ENCODE data around the gene CPA4.

CPA4 gene

DNA sequence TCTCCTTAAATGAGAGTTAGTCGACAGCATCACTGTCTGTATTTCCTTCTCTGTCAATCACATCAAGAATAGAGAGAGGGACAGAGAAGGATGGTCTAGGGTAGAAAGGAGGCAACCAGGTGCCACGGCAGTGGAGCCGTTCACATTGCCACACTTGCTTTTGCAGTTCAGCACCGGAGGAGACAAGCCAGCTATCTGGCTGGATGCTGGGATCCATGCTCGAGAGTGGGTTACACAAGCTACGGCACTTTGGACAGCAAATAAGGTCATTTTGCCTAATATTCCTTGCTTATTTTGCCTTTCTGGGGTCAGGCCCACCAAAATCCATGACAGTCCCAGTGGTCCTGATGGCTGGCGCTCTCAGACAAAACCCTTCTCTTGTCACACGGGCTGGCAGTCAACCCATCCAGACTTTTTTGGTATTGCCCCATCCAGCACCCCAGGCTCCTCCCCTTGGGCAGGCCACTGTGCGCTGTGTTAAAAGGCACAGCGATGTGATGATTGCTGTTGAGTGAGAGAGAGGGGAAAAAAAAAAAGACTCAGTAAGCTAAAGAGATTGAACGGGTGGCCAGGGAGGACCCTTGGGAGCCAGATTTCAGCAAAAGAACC lies 17.9 kb upstream of the CPA4 start:
- Histone ChIP-seq H3K27me3 (ENCODE audit: control insufficient read depth in 2 of 2, insufficient read depth in 2 of 2, low read length in 2 of 2) (no peaks in the 10 kb centered on the region), H3K36me3 (ENCODE audit: control insufficient read depth in 2 of 2, insufficient read depth in 2 of 2, low read length in 2 of 2) (no peaks in the 10 kb centered on the region), H3K9ac (ENCODE audit: low read depth in 1 of 2, low read length in 2 of 2) (no peak overlapping the region), H3K4me3 (ENCODE audit: low read length in 2 of 2) (no peak overlapping the region), H3K27ac (ENCODE audit: low read depth in 2 of 2, low read length in 2 of 2) (no peak overlapping the region), H3K9me3 (ENCODE audit: control insufficient read depth in 2 of 2, low read length in 2 of 2) (no peaks in the 10 kb centered on the region), H3K4me1 (ENCODE audit: control insufficient read depth in 2 of 2, insufficient read depth in 2 of 2, low read length in 2 of 2) (no peaks in the 10 kb centered on the region)

DNA sequence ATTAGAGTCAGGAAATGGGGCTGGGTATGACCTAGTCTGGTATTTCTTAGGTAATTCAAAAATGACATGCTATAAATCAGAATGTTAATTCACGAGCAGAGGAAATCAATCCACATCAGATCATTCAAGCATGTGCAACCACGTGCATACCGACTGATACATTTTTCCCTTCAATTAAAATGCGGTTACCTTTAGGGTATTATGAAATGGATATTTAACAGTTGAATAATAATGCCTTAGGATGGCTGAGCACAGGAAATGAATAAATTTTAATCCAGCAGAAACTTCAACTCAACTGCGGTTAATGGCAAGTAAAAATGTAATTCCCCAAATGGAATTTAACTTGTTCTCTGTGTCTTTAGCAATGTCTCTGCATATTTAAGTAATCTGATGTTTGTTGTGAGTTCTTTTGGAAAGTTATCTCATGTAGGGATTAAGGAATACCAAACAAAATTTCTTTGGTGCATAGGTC lies 17.1 kb upstream of the CPA4 start:
- no peak overlapping the region for H3K27ac ChIP-seq (ENCODE audit: low read depth in 2 of 2, low read length in 2 of 2)
- H3K27me3 ChIP-seq (ENCODE audit: control insufficient read depth in 2 of 2, insufficient read depth in 2 of 2, low read length in 2 of 2): no peaks in the 10 kb centered on the region
- H3K36me3 ChIP-seq (ENCODE audit: control insufficient read depth in 2 of 2, insufficient read depth in 2 of 2, low read length in 2 of 2): no peaks in the 10 kb centered on the region
- H3K9me3 ChIP-seq (ENCODE audit: control insufficient read depth in 2 of 2, low read length in 2 of 2): no peaks in the 10 kb centered on the region
- no peak overlapping the region for H3K4me3 ChIP-seq (ENCODE audit: low read length in 2 of 2)
- H3K9ac ChIP-seq (ENCODE audit: low read depth in 1 of 2, low read length in 2 of 2): no peak overlapping the region
- H3K4me1 ChIP-seq (ENCODE audit: control insufficient read depth in 2 of 2, insufficient read depth in 2 of 2, low read length in 2 of 2): no peaks in the 10 kb centered on the region

DNA sequence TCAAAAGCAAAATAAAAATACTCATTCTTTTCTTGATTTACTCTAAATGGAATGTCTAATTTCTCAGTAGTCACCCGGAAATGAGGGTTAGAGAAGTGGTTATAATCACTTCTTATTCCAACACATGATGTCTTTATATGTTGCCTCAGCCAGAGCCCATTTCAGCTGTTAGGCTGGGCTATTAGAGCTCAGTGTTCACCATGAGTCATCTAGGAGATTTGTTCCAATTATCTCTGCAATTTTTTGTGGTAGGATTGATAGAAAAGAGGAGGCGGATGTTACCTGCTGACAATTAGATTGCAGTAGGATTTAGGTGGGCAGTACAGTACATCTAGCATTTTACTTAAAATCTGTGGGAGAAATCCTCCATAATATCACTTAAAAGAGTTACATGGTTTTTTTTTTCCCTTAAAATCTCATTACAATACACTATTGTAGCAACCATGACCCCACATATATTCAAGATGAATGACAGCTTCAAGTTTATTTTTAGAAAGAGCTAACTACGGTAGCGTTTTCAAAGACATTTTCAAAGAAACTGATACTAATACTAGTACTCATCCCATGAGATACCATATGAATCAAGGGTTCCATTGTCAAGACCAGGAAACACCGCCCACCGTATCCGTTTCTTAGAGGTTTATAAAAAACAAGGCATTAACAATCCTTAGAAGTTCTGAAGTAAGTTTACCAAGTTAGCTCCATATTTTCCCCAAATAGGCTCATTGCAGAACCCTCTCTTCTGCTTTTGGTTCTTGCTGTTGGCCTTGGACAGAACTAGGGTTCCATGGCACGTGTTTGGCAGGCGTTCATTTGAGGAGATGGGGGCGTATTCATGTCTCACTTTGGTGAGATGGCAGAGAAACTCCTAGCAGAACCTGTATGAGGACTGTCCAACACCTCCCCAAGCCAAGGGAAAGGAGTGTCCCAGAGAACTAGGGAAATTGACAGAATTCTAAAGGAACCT lies 15.9 kb upstream of the CPA4 start:
- no peaks in the 10 kb centered on the region for H3K27me3 ChIP-seq (ENCODE audit: control insufficient read depth in 2 of 2, insufficient read depth in 2 of 2, low read length in 2 of 2)
- H3K4me1 ChIP-seq (ENCODE audit: control insufficient read depth in 2 of 2, insufficient read depth in 2 of 2, low read length in 2 of 2): no peaks in the 10 kb centered on the region
- no peak overlapping the region for H3K4me3 ChIP-seq (ENCODE audit: low read length in 2 of 2)
- H3K9ac ChIP-seq (ENCODE audit: low read depth in 1 of 2, low read length in 2 of 2): no peak overlapping the region
- no peaks in the 10 kb centered on the region for H3K9me3 ChIP-seq (ENCODE audit: control insufficient read depth in 2 of 2, low read length in 2 of 2)
- no peaks in the 10 kb centered on the region for H3K36me3 ChIP-seq (ENCODE audit: control insufficient read depth in 2 of 2, insufficient read depth in 2 of 2, low read length in 2 of 2)
- no peak overlapping the region for H3K27ac ChIP-seq (ENCODE audit: low read depth in 2 of 2, low read length in 2 of 2)

DNA sequence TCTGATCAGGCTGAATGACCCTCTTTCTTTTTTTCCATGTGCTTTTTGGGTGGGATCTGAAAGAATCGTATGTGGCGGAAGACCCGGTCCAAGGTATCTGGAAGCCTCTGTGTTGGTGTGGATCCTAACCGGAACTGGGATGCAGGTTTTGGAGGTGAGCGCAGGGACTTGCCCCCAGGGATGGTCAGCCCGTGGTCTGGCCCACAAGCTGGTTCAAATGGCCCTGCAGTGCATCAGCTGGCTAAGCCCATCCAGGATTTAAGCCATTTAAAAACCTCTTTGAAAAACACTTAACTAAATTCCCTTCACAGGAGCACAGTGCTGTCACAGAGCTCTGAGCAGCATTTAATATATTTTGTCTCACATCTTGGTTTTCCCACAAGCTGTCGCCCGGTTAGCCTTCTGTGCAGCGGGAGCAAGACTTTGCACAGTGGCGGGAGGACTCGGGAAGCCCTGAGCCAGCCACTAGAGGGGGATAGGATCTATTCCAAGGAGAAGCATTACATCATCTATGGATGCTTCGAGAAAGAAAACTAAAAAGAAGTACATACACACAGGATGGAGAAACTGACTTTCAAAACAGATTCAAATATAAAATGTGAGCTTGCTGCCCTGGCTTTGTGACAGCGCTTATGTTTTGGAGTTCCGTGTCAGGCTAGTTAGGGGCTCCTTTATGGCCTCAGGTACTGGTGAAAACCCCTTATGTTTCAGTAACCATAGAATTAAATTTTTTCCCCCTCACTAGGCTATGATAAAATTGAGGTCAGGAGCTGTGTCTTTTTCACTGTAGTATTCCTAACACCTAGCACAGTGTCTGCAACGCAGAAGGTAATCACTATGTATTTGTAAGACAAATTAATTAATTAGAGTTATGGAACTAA lies 15.0 kb upstream of the CPA4 start:
- Histone ChIP-seq H3K4me3 (ENCODE audit: low read length in 2 of 2) (no peak overlapping the region), H3K36me3 (ENCODE audit: control insufficient read depth in 2 of 2, insufficient read depth in 2 of 2, low read length in 2 of 2) (no peaks in the 10 kb centered on the region), H3K9ac (ENCODE audit: low read depth in 1 of 2, low read length in 2 of 2) (no peak overlapping the region), H3K4me1 (ENCODE audit: control insufficient read depth in 2 of 2, insufficient read depth in 2 of 2, low read length in 2 of 2) (no peaks in the 10 kb centered on the region), H3K9me3 (ENCODE audit: control insufficient read depth in 2 of 2, low read length in 2 of 2) (no peaks in the 10 kb centered on the region), H3K27me3 (ENCODE audit: control insufficient read depth in 2 of 2, insufficient read depth in 2 of 2, low read length in 2 of 2) (no peaks in the 10 kb centered on the region), H3K27ac (ENCODE audit: low read depth in 2 of 2, low read length in 2 of 2) (no peak overlapping the region)

DNA sequence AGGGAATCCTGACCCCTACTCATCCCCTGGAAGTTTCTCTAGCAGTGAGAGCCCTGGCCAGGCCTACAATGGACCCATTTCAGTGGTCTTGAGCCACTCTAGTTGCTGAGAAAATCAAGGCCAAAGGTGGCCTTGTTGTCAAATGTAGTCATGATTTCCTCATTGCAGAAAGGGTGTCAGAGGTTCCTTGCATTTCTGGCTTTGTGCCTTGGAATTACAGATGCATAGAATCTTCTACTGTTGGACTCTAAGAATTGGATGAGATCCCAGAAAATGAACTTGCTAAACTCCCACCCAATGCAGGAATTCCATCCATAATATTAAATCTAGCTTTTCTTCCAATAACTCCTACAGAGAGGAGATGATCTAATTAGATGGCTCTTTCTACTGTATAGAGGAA lies 14.1 kb upstream of the CPA4 start:
- Histone ChIP-seq H3K9me3 (ENCODE audit: control insufficient read depth in 2 of 2, low read length in 2 of 2) (no peaks in the 10 kb centered on the region), H3K4me1 (ENCODE audit: control insufficient read depth in 2 of 2, insufficient read depth in 2 of 2, low read length in 2 of 2) (no peaks in the 10 kb centered on the region), H3K4me3 (ENCODE audit: low read length in 2 of 2) (no peak overlapping the region), H3K27ac (ENCODE audit: low read depth in 2 of 2, low read length in 2 of 2) (no peak overlapping the region), H3K36me3 (ENCODE audit: control insufficient read depth in 2 of 2, insufficient read depth in 2 of 2, low read length in 2 of 2) (no peaks in the 10 kb centered on the region), H3K9ac (ENCODE audit: low read depth in 1 of 2, low read length in 2 of 2) (no peak overlapping the region), H3K27me3 (ENCODE audit: control insufficient read depth in 2 of 2, insufficient read depth in 2 of 2, low read length in 2 of 2) (no peaks in the 10 kb centered on the region)

DNA sequence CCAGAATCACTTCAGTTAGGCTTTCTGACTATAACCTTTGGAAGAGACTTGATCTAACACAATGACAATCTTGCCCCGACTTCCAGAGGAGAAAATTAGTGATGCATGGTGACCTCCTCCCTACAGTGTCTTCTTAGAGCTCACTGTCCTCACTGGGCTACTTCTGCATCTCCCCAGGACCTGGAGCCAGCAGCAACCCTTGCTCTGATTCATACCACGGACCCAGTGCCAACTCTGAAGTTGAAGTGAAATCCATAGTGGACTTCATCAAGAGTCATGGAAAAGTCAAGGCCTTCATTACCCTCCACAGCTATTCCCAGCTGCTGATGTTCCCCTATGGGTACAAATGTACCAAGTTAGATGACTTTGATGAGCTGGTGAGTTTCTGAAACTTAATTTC lies 13.7 kb upstream of the CPA4 start:
- H3K27me3 ChIP-seq (ENCODE audit: control insufficient read depth in 2 of 2, insufficient read depth in 2 of 2, low read length in 2 of 2): no peaks in the 10 kb centered on the region
- no peaks in the 10 kb centered on the region for H3K9me3 ChIP-seq (ENCODE audit: control insufficient read depth in 2 of 2, low read length in 2 of 2)
- H3K36me3 ChIP-seq (ENCODE audit: control insufficient read depth in 2 of 2, insufficient read depth in 2 of 2, low read length in 2 of 2): no peaks in the 10 kb centered on the region
- H3K27ac ChIP-seq (ENCODE audit: low read depth in 2 of 2, low read length in 2 of 2): no peak overlapping the region
- no peak overlapping the region for H3K9ac ChIP-seq (ENCODE audit: low read depth in 1 of 2, low read length in 2 of 2)
- no peak overlapping the region for H3K4me3 ChIP-seq (ENCODE audit: low read length in 2 of 2)
- no peaks in the 10 kb centered on the region for H3K4me1 ChIP-seq (ENCODE audit: control insufficient read depth in 2 of 2, insufficient read depth in 2 of 2, low read length in 2 of 2)

DNA sequence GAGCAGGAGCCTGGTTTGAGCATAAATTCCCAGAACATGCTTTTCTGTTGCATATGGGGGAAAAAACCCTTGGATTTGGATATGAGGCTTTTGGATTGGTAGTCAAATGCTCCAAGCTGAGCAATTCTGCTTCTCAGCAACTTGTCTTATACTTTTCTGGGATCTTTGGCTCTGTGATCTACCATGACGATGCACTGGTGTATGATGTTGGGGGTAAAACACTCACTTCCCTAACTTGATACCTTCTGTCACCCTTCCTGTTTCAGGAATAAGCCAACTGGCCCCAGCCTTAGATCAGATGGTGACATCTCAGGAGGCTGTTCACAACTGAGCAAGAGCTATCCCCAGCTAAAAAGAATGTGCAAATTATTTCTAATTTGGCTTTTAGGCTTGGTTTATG lies 13.1 kb upstream of the CPA4 start:
- Histone ChIP-seq H3K9ac (ENCODE audit: low read depth in 1 of 2, low read length in 2 of 2) (no peak overlapping the region), H3K4me1 (ENCODE audit: control insufficient read depth in 2 of 2, insufficient read depth in 2 of 2, low read length in 2 of 2) (no peaks in the 10 kb centered on the region), H3K27ac (ENCODE audit: low read depth in 2 of 2, low read length in 2 of 2) (no peak overlapping the region)

DNA sequence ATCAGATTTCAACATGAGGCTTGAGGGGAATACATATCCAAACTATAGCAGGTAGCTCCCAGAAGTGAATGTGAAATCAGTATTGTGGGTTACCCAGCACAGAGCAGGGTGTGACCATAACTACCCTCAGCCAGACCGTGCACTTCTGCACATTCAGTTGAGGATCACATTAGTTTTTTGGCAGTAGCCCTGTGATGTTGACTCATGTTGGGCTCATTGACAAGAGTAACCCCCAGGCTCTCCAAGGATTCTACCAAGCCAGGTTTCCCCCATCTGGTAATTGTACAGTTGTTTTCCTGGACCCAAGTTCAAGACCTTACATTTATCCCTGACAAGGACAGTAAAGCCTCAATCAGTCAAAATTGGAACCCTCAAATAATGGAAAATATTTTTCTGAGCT lies 11.7 kb upstream of the CPA4 start:
- Histone ChIP-seq H3K27me3 (ENCODE audit: control insufficient read depth in 2 of 2, insufficient read depth in 2 of 2, low read length in 2 of 2) (no peaks in the 10 kb centered on the region), H3K9ac (ENCODE audit: low read depth in 1 of 2, low read length in 2 of 2) (no peak overlapping the region), H3K4me1 (ENCODE audit: control insufficient read depth in 2 of 2, insufficient read depth in 2 of 2, low read length in 2 of 2) (no peaks in the 10 kb centered on the region), H3K27ac (ENCODE audit: low read depth in 2 of 2, low read length in 2 of 2) (no peak overlapping the region), H3K9me3 (ENCODE audit: control insufficient read depth in 2 of 2, low read length in 2 of 2) (no peaks in the 10 kb centered on the region), H3K36me3 (ENCODE audit: control insufficient read depth in 2 of 2, insufficient read depth in 2 of 2, low read length in 2 of 2) (no peaks in the 10 kb centered on the region), H3K4me3 (ENCODE audit: low read length in 2 of 2) (no peak overlapping the region)

More for the DNA sequence above, 13.1 kb upstream of the CPA4 start:
- H3K36me3 ChIP-seq (ENCODE audit: control insufficient read depth in 2 of 2, insufficient read depth in 2 of 2, low read length in 2 of 2): no peaks in the 10 kb centered on the region
- no peak overlapping the region for H3K4me3 ChIP-seq (ENCODE audit: low read length in 2 of 2)
- H3K9me3 ChIP-seq (ENCODE audit: control insufficient read depth in 2 of 2, low read length in 2 of 2): no peaks in the 10 kb centered on the region
- no peaks in the 10 kb centered on the region for H3K27me3 ChIP-seq (ENCODE audit: control insufficient read depth in 2 of 2, insufficient read depth in 2 of 2, low read length in 2 of 2)

DNA sequence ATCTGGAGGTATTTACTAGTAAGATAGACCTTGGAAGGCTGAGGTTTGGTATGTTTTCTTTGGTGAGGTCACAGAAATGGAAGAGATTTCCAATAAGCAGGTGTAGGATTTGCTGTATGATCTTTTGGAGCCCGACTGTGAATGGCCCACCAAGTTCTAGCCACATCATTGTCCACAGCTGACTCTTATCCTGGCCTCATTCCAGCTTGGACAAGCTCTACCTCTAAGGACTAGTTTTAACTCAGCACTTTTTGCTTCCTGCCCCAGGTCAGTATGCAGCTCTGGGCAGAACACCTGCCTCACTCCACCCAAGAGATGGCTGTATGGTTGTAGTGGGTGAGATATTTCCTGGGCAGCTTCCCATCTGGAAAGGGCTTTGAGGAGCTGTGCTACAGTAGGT lies 6.1 kb upstream of the CPA4 start:
- Histone ChIP-seq H3K27me3 (ENCODE audit: control insufficient read depth in 2 of 2, insufficient read depth in 2 of 2, low read length in 2 of 2) (no peaks in the 10 kb centered on the region), H3K4me1 (ENCODE audit: control insufficient read depth in 2 of 2, insufficient read depth in 2 of 2, low read length in 2 of 2) (no peaks in the 10 kb centered on the region), H3K9ac (ENCODE audit: low read depth in 1 of 2, low read length in 2 of 2) (no peak overlapping the region), H3K27ac (ENCODE audit: low read depth in 2 of 2, low read length in 2 of 2) (no peak overlapping the region), H3K4me3 (ENCODE audit: low read length in 2 of 2) (no peak overlapping the region), H3K36me3 (ENCODE audit: control insufficient read depth in 2 of 2, insufficient read depth in 2 of 2, low read length in 2 of 2) (no peaks in the 10 kb centered on the region), H3K9me3 (ENCODE audit: control insufficient read depth in 2 of 2, low read length in 2 of 2) (no peaks in the 10 kb centered on the region)

DNA sequence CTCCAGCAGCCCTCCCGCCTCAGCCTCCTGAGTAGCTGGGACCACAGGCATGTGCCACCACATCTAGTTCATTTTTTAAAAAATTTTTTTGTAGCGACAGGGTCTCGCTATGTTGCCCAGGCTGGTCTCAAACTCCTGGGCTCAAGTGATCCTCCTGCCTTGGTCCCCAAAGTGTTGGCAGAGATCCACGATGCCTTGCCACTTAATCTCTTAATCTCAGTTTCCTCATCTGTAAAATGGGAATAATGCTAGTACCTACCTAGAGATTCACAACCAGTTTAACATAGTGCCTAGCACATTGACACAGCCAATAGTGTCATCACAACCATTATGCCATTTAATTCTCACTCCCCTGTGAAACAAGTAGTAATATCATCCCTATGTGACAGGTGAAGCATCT lies 4.8 kb upstream of the CPA4 start:
- Histone ChIP-seq H3K27ac (ENCODE audit: low read depth in 2 of 2, low read length in 2 of 2) (no peak overlapping the region), H3K36me3 (ENCODE audit: control insufficient read depth in 2 of 2, insufficient read depth in 2 of 2, low read length in 2 of 2) (no peaks in the 10 kb centered on the region)

More for the DNA sequence above, 4.8 kb upstream of the CPA4 start:
- H3K27me3 ChIP-seq (ENCODE audit: control insufficient read depth in 2 of 2, insufficient read depth in 2 of 2, low read length in 2 of 2): no peaks in the 10 kb centered on the region
- no peaks in the 10 kb centered on the region for H3K9me3 ChIP-seq (ENCODE audit: control insufficient read depth in 2 of 2, low read length in 2 of 2)
- no peaks in the 10 kb centered on the region for H3K4me1 ChIP-seq (ENCODE audit: control insufficient read depth in 2 of 2, insufficient read depth in 2 of 2, low read length in 2 of 2)
- no peak overlapping the region for H3K9ac ChIP-seq (ENCODE audit: low read depth in 1 of 2, low read length in 2 of 2)
- H3K4me3 ChIP-seq (ENCODE audit: low read length in 2 of 2): no peak overlapping the region
